ENCODE data around the gene EVPL. TPM values are rescaled to one million over a fixed set of nuclear protein-coding genes. Genes with fewer than 3 reads are reported as not detected.

EVPL gene
- total and polyA plus RNA-seq, 2 of the 13 experiments (the other 11 are each of a cell fraction or from before 2014, with no cell fraction given): 2.1 to 8.2 TPM

GRCh38 chr17:76075364-76076145, 48.4 kb upstream of the EVPL start (continued):
- TF ChIP-seq ZNF503 (CRISPR knock-in tag; IDR thresholded peaks at IDR 0.05): no peak
- TF ChIP-seq ZNF773 (CRISPR knock-in tag; IDR thresholded peaks at IDR 0.05; ENCODE audit: borderline replicate concordance): no peak
- no peak for TF ChIP-seq ZNF331 (CRISPR knock-in tag; IDR thresholded peaks at IDR 0.05)
- 0 out of 2 replicates have a peak, but pooled peaks have one; percentile 2 for TF ChIP-seq TMF1 (CRISPR knock-in tag; IDR thresholded peaks at IDR 0.05; ENCODE audit: low read depth)
- no peak for TF ChIP-seq ATF3 (CRISPR knock-in tag; IDR thresholded peaks at IDR 0.05)
- TF ChIP-seq ZFP91 (CRISPR knock-in tag; IDR thresholded peaks at IDR 0.05; ENCODE audit: borderline replicate concordance): no peak
- no peak for TF ChIP-seq MXI1 (IDR thresholded peaks at IDR 0.05; ENCODE audit: borderline replicate concordance, low read depth, low read length)
- TF ChIP-seq ZSCAN21 (CRISPR knock-in tag; IDR thresholded peaks at IDR 0.05; ENCODE audit: borderline replicate concordance): 0 out of 2 replicates have a peak, but pooled peaks have one; percentile 48
- no peak for TF ChIP-seq ARID2 (CRISPR knock-in tag; IDR thresholded peaks at IDR 0.05; ENCODE audit: borderline replicate concordance)
- no peak for TF ChIP-seq HOXA3 (CRISPR knock-in tag; IDR thresholded peaks at IDR 0.05)
- no peak for TF ChIP-seq DRAP1 (CRISPR knock-in tag; IDR thresholded peaks at IDR 0.05)
- no peak for TF ChIP-seq ZNF256 (CRISPR knock-in tag; conservative IDR thresholded peaks at IDR 0.05)
- TF ChIP-seq ZFP36L1 (CRISPR knock-in tag; IDR thresholded peaks at IDR 0.05): no peak
- TF ChIP-seq STAG1 (CRISPR knock-in tag; IDR thresholded peaks at IDR 0.05): peak; percentile 54
- TF ChIP-seq ESRRA (CRISPR knock-in tag; IDR thresholded peaks at IDR 0.05; ENCODE audit: low read depth): no peak
- no peak for TF ChIP-seq ZFP41 (CRISPR knock-in tag; IDR thresholded peaks at IDR 0.05; ENCODE audit: borderline replicate concordance)
- TF ChIP-seq NFAT5 (CRISPR knock-in tag; IDR thresholded peaks at IDR 0.05): no peak
- no peak for TF ChIP-seq ATF5 (CRISPR knock-in tag; IDR thresholded peaks at IDR 0.05; ENCODE audit: low read depth)
- 0 out of 2 replicates have a peak, but pooled peaks have one; percentile 3 for TF ChIP-seq ZMYM2 (CRISPR knock-in tag; IDR thresholded peaks at IDR 0.05)

Measured in HepG2 (cell line).